Keratinocyte (primary cell): ENCODE data around the gene RAPGEF1. TPM values are rescaled to one million over a fixed set of nuclear protein-coding genes. Genes with fewer than 3 reads are reported as not detected.

Experiments
- DNase-seq: peaks from one replicate; pipeline ENCODE4 v3.0.0-alpha.2; 2011; ENCODE audit warnings: low read depth, missing footprints, low spot score
- FAIRE-seq: peaks from 2 replicates; lab custom pipeline; 2011; peaks lifted over from hg19 to GRCh38; lab: Jason Lieb, UNC
- H2AFZ ChIP-seq: 2 replicates; pipeline ENCODE4 v1.6.0; 2012; ENCODE audit warnings: low read length, control low read depth, inconsistent platforms; ENCODE audit not compliant: control insufficient read depth
- H3K27ac ChIP-seq: 2 replicates; pipeline ENCODE4 v1.5.1; 2011; ENCODE audit warnings: low read length; ENCODE audit not compliant: control insufficient read depth, insufficient read depth
- H3K27me3 ChIP-seq: 3 replicates; pipeline ENCODE4 v1.6.0; 2011; ENCODE audit warnings: low read length; ENCODE audit not compliant: control insufficient read depth, insufficient read depth; ENCODE audit errors: extremely low read depth
- H3K36me3 ChIP-seq, 2 experiments: 2 replicates in 1 of 2; 3 replicates in 1 of 2; pipeline ENCODE4 v1.5.1; 2011; ENCODE audit warnings: low read length in 2 of 2, mild to moderate bottlenecking in 1 of 2; ENCODE audit not compliant: control insufficient read depth in 2 of 2, insufficient read depth in 2 of 2; ENCODE audit errors: extremely low read depth in 1 of 2
- H3K4me1 ChIP-seq: 3 replicates; pipeline ENCODE4 v1.5.1; 2011; ENCODE audit warnings: low read length; ENCODE audit not compliant: control insufficient read depth, insufficient read depth; ENCODE audit errors: extremely low read depth
- H3K4me2 ChIP-seq: 3 replicates; pipeline ENCODE4 v1.6.0; 2011; ENCODE audit warnings: low read depth, low read length; ENCODE audit not compliant: control insufficient read depth, insufficient read depth; ENCODE audit errors: extremely low read depth
- H3K4me3 ChIP-seq, 3 experiments: fragments of 200-600 bp in 1 of 3; sonication (generic) in 1 of 3; 2 replicates in 2 of 3; 3 replicates in 1 of 3; pipeline ENCODE4 v1.5.1; 2011 to 2016; ENCODE audit warnings: low read length in 3 of 3, mild to moderate bottlenecking in 3 of 3, control low read depth in 2 of 3, inconsistent platforms in 1 of 3, low read depth in 1 of 3, mixed read lengths in 1 of 3, mixed run types in 1 of 3, moderate library complexity in 1 of 3; ENCODE audit not compliant: control insufficient read depth in 2 of 3, insufficient read depth in 2 of 3; ENCODE audit errors: extremely low read depth in 1 of 3
- H3K79me2 ChIP-seq: 2 replicates; pipeline ENCODE4 v1.6.0; 2012; ENCODE audit warnings: low read length; ENCODE audit not compliant: control insufficient read depth, insufficient read depth
- H3K9ac ChIP-seq: 3 replicates; pipeline ENCODE4 v1.6.0; 2011; ENCODE audit warnings: low read length; ENCODE audit not compliant: control insufficient read depth, insufficient read depth; ENCODE audit errors: extremely low read depth
- H3K9me1 ChIP-seq: 3 replicates; pipeline ENCODE4 v1.6.0; 2011; ENCODE audit warnings: low read length; ENCODE audit not compliant: control insufficient read depth, insufficient read depth; ENCODE audit errors: extremely low read depth
- H3K9me3 ChIP-seq: 2 replicates; pipeline ENCODE4 v1.5.1; 2012; ENCODE audit warnings: low read depth, low read length; ENCODE audit not compliant: control insufficient read depth
- H4K20me1 ChIP-seq: 3 replicates; pipeline ENCODE4 v1.6.0; 2011; ENCODE audit warnings: low read length; ENCODE audit not compliant: control insufficient read depth, insufficient read depth; ENCODE audit errors: extremely low read depth
- EZH2 ChIP-seq: IDR thresholded peaks from one replicate; pipeline ENCODE4 v1.6.1; 2012; ENCODE audit warnings: inconsistent platforms, mild to moderate bottlenecking, low read length, moderate library complexity
- dilution Hi-C: fragments of 300-500 bp; cut with MboI; formaldehyde crosslinking; loops from one replicate; pipeline ENCODE4 v1.7.0; 2020; ENCODE audit warnings: low sequenced_read_pairs; ENCODE audit not compliant: extremely low pct_ligation_motif_present
- polyA plus RNA-seq, 5 experiments: library from polyadenylated mRNA; depleted of rRNA in 3 of 5; stranded (reverse) in 3 of 5; stranded (forward) in 1 of 5; unstranded in 1 of 5; fragments of >200 nt; gene quantifications; 1 replicate in 1 of 5; 2 replicates in 3 of 5; 3 replicates in 1 of 5; pipeline versions ENCODE4 v1.2.1 to v1.2.3, GENCODE V29; 2011 to 2012; ENCODE audit warnings: missing spikeins in 2 of 5, low read depth in 1 of 5, low replicate concordance in 1 of 5
- TF ChIP-seq, protein P1 (sequence below), 3 experiments: IDR thresholded peaks in 1 of 3; conservative IDR thresholded peaks in 1 of 3; optimal IDR thresholded peaks in 1 of 3; 2 replicates in 2 of 3; 3 replicates in 1 of 3; pipeline versions ENCODE3 to v1.5.1; 2011; ENCODE audit warnings: low read length in 3 of 3, mild to moderate bottlenecking in 3 of 3, moderate library complexity in 2 of 3, control low read depth in 1 of 3, inconsistent platforms in 1 of 3; ENCODE audit not compliant: insufficient read depth in 2 of 3; ENCODE audit errors: extremely low read depth in 1 of 3

The RAPGEF1 gene
- polyA plus RNA-seq, 1 donor (not counting 4 experiments of a cell fraction or from before 2014, with no cell fraction given), result 18.5 TPM

DNA sequence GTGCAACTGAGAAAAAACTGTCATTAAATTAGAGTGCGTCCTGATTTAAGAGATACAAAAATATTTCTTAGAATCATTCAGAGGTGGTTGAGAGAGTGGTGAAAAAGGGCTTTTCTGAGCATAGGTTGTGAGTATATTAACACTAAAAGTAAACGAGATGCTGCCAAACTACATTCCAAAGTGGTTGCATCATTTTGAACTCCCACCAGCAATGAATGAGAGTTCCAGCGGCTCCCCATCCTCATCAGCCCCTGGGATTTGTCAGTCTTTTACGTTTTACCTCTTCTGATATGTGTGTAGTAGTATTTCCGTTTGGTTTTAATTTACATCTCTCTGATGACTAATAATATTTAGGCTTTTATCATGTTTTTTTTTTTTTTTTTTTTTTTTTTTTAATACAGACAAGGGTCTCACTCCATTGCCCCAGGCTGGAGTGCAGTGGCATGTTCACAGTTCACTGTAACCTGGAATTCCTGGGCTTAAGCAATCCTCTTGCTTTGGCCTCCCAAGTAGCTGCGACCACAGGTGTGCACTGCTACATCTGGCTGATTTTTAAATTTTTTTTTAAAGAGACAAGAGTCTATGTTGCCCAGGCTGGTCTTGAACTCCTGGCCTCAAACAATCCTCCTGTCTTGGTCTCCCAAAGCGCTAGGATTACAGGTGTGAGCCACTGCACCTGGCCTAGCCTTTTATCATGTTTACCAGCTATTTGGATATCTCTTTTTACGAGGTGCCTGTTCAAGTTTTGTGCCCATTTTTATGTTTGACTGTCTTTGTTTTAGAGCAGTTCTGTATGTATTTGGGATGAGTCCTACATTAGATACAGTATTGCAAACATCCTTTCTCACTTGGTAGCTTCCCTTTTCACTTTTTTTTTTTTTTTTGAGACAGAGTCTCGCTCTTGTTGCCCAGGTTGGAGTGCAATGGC is 177.6 kb downstream of the RAPGEF1 start:
- dilution Hi-C loops, result no loop called here
- no peaks in the 10 kb centered on the region for H3K79me2 ChIP-seq
- H4K20me1 ChIP-seq, result no peaks in the 10 kb centered on the region
- H3K9ac ChIP-seq, result no peak overlapping the region
- no peaks in the 10 kb centered on the region for H3K36me3 ChIP-seq
- peaks cover 7% of the 10 kb centered on the region for H3K4me1 ChIP-seq
- H3K4me2 ChIP-seq, result peak overlapping the region; percentile 39
- H3K27ac ChIP-seq, result no peak overlapping the region
- no peaks in the 10 kb centered on the region for H3K9me3 ChIP-seq
- DNase-seq (no peak), FAIRE-seq (peak; percentile 34)
- no peak overlapping the region for H2AFZ ChIP-seq
- TF ChIP-seq, protein P1, sequence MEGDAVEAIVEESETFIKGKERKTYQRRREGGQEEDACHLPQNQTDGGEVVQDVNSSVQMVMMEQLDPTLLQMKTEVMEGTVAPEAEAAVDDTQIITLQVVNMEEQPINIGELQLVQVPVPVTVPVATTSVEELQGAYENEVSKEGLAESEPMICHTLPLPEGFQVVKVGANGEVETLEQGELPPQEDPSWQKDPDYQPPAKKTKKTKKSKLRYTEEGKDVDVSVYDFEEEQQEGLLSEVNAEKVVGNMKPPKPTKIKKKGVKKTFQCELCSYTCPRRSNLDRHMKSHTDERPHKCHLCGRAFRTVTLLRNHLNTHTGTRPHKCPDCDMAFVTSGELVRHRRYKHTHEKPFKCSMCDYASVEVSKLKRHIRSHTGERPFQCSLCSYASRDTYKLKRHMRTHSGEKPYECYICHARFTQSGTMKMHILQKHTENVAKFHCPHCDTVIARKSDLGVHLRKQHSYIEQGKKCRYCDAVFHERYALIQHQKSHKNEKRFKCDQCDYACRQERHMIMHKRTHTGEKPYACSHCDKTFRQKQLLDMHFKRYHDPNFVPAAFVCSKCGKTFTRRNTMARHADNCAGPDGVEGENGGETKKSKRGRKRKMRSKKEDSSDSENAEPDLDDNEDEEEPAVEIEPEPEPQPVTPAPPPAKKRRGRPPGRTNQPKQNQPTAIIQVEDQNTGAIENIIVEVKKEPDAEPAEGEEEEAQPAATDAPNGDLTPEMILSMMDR (optimal IDR thresholded peaks at IDR 0.05 in 1 of 3, IDR thresholded peaks at IDR 0.05 in 1 of 3, conservative IDR thresholded peaks at IDR 0.05 in 1 of 3; ENCODE audit: extremely low read depth in 1 of 3, insufficient read depth in 2 of 3, low read length in 3 of 3), result no peak
- TF ChIP-seq EZH2, result no peak
- H3K9me1 ChIP-seq, result no peaks in the 10 kb centered on the region
- H3K4me3 ChIP-seq, result no peak overlapping the region
- H3K27me3 ChIP-seq, result no peaks in the 10 kb centered on the region

DNA sequence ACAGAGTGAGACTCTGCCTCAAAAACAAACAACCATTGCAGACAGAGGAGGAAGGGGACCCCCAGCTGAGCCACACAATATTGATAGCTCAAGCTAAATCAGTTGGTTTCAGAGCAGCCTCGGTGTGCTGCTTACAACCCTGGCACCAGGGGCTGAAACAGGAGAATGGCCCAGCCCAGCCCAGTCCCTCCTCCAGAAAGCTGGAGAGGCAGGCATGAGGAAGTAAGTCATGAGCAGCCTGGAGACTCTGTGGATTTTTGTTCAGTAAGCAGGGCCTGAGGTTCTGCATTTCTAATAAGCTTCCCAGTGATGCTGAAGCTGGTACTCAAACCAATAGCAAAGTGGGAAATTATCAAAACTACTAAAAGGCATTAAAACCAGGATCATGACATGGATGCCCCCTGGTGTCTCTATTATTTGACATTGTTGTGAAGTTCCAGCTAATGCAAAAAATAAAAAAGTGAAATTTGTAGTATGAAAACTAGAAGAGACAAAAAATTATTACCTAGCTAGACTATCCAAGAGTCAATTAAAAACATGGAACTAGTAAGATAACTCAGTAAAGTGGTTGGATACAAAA is 180.4 kb downstream of the RAPGEF1 start:
- Histone ChIP-seq H3K4me1 (peaks cover 7% of the 10 kb centered on the region), H2AFZ (no peak overlapping the region), H3K9ac (no peak overlapping the region), H3K9me3 (no peaks in the 10 kb centered on the region), H3K27ac (no peak overlapping the region), H3K79me2 (no peaks in the 10 kb centered on the region), H3K36me3 (no peaks in the 10 kb centered on the region), H4K20me1 (no peaks in the 10 kb centered on the region), H3K4me3 (no peak overlapping the region), H3K9me1 (no peaks in the 10 kb centered on the region), H3K4me2 (no peak overlapping the region), H3K27me3 (peaks cover 15% of the 10 kb centered on the region)
- DNase-seq (no peak), FAIRE-seq (no peak)
- TF ChIP-seq, protein P1 (optimal IDR thresholded peaks at IDR 0.05 in 1 of 3, IDR thresholded peaks at IDR 0.05 in 1 of 3, conservative IDR thresholded peaks at IDR 0.05 in 1 of 3; ENCODE audit: extremely low read depth in 1 of 3, insufficient read depth in 2 of 3, low read length in 3 of 3), result no peak
- no peak for TF ChIP-seq EZH2
- dilution Hi-C loops, result no loop called here
